Subcutaneous preadipocyte (primary cell): Measurements from ENCODE around the gene PTK6. TPM values are rescaled to one million over a fixed set of nuclear protein-coding genes. Genes with fewer than 3 reads are reported as not detected.

ENCODE experiments used
- total RNA-seq: library from RNA; depleted of rRNA; stranded (reverse); fragments of >200 nt; gene quantifications from 2 replicates; pipeline ENCODE4 v1.2.3, GENCODE V29; 2012

PTK6 gene
- total RNA-seq: under 0.01 TPM in 1 of 2 replicates, not detected in the other

GRCh38 chr20:63536997-63537524 is at the start of gene PTK6:
TSS of gene PTK6 (minus strand) at chr20:63537376. CDS start at chr20:63537314, 62 bp downstream.

DNA sequence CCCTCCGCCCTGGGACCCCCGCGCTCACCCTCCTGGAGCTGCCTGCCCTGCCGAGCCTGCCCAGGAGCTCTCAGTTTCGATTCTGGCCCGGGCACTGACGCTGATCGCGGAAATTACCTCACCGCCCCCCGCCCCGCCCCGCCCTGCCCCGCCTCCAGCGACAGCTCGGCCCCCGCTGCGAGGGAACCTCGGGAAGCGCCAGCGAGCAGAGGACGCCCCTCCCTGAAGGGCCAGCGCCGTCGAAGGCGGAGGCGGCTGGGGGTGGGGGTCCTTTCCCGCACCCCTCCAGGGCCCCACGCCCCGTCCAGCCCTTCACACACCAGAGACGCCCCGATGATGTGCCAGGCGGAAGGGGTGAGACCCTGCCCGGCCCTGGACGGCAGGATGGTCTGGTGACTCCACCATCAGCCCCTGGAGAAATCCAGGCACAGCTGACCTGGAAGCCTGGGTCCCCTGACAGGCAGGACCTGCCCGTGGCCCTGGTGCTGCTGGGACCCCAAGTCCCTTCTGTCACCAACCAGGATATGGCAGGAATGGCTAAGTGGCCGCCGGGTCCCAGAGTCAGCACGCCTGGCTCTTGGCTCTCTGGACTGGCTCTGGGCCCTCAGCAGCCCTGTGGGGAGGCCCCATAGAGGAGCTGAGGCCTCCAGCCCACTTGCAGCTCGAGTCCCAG is 37.1 kb upstream of the PTK6 start, which contains the start of gene HELZ2:
Gene HELZ2 (minus strand): TSS at position 84 of the 673 bp plus-strand sequence. CDS start 1,854 bp downstream, outside the sequence.

GRCh38 chr20:63553933-63554290 is 16.7 kb upstream of the PTK6 start, which contains the start of gene FNDC11:
TSS of gene FNDC11 (plus strand) at chr20:63554159. CDS start at chr20:63555664, 1,505 bp downstream.

DNA sequence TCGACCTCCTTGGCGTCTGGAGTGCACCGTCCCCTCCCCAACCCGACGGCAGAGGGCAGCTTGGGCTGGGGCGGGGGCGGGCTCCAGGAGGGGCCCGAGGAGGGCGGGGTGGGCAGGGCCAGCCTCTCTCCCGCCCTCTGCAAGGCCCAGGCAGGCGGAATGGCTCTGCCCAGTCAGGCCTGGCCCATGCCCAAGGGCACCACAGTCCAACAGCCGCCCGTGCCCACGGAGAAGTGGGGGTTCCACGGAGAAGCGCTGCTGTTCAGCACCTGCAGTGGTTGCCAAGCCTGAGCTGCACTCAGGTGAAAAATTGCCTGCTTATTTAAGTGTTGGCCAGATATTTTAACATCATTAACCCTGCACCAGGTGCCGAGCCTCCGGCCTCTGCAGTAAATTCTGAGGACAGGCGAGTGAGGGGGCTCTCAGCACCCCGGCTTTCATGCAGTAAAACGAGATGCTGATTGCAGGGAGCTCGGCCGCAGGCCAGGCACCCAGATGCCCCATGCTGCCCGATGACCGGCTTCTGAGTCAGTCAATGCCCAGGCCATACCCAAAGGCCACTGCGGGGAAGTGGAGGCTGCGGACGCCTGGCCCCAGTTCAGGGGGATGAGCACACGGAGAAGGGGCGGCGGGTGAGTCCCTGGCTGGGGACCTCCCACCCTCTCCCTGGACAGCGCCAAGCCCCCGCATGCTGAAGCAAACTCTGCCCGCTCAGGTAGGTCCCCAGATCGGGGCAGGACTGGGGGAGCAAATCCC is 10.7 kb upstream of the PTK6 start, which contains the start of gene SRMS:
Gene SRMS (minus strand): TSS at position 25 of the 756 bp plus-strand sequence. CDS start 286 bp downstream, outside the sequence.

DNA sequence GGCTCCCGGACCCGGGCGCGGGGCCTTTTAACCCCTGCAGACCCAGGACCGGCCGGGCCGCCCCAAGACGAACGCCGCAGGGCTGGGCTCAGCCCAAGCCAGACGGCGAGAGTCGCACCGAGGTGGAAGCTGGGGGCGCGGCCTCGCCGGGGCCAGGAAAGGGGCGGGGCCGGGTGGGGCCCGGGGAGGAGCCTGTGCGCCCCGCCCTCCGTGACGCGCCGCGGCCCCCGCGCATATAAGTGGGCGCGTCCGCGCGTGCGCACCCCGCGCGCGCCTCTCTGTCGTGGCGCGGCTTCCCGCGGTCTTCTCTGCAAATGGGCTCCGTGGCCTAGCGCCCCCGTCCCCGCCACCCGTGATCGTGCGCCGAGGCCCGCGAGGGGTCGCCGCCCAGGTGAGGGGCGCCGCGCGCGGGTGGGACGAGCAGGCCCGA is 16.7 kb downstream of the PTK6 start, which contains the start of gene PPDPF:
Gene PPDPF (plus strand): TSS at position 262 of the 430 bp plus-strand sequence. CDS start 544 bp downstream, outside the sequence.

GRCh38 chr20:63498960-63499337 is 38.2 kb downstream of the PTK6 start, which contains the start of gene EEF1A2:
TSS of gene EEF1A2 (minus strand) at chr20:63499083. CDS start at chr20:63497763, 1,320 bp downstream.

Other genes with a start within 250 kb of the PTK6 start
- gene COL20A1, start 244.2 kb downstream of the PTK6 start, total RNA-seq: not detected in 2 replicates
- not detected in 2 replicates for gene CHRNA4, start 176.0 kb downstream of the PTK6 start, total RNA-seq
- gene KCNQ2, start 64.7 kb downstream of the PTK6 start, total RNA-seq: not detected in 2 replicates
- not detected in 2 replicates for gene EEF1A2, start 38.3 kb downstream of the PTK6 start, total RNA-seq
- 58.6 and 66.9 TPM in 2 replicates for gene PPDPF, start 16.6 kb downstream of the PTK6 start, total RNA-seq
- gene SRMS, start 10.4 kb upstream of the PTK6 start, total RNA-seq: not detected in 2 replicates
- gene FNDC11, start 16.8 kb upstream of the PTK6 start, total RNA-seq: 0.20 and 0.37 TPM in 2 replicates
- gene HELZ2, start 36.9 kb upstream of the PTK6 start, total RNA-seq: 21.3 and 35.6 TPM in 2 replicates
- gene GMEB2, start 89.7 kb upstream of the PTK6 start, total RNA-seq: 6.6 and 12.1 TPM in 2 replicates
- 8.8 and 15.1 TPM in 2 replicates for gene STMN3, start 116.0 kb upstream of the PTK6 start, total RNA-seq
- gene RTEL1, start 120.9 kb upstream of the PTK6 start, total RNA-seq: 11.8 and 18.2 TPM in 2 replicates
- 8.2 and 10.7 TPM in 2 replicates for gene TNFRSF6B, start 159.3 kb upstream of the PTK6 start, total RNA-seq
- gene ARFRP1, start 170.6 kb upstream of the PTK6 start, total RNA-seq: 23.5 and 29.7 TPM in 2 replicates
- 15.1 and 19.4 TPM in 2 replicates for gene ZGPAT, start 170.7 kb upstream of the PTK6 start, total RNA-seq
- 2.2 and 2.9 TPM in 2 replicates for gene LIME1, start 199.3 kb upstream of the PTK6 start, total RNA-seq
- gene SLC2A4RG, start 202.4 kb upstream of the PTK6 start, total RNA-seq: 22.0 and 34.0 TPM in 2 replicates